Measurements from ENCODE around the gene SAMD4A.

The SAMD4A gene, protein sequence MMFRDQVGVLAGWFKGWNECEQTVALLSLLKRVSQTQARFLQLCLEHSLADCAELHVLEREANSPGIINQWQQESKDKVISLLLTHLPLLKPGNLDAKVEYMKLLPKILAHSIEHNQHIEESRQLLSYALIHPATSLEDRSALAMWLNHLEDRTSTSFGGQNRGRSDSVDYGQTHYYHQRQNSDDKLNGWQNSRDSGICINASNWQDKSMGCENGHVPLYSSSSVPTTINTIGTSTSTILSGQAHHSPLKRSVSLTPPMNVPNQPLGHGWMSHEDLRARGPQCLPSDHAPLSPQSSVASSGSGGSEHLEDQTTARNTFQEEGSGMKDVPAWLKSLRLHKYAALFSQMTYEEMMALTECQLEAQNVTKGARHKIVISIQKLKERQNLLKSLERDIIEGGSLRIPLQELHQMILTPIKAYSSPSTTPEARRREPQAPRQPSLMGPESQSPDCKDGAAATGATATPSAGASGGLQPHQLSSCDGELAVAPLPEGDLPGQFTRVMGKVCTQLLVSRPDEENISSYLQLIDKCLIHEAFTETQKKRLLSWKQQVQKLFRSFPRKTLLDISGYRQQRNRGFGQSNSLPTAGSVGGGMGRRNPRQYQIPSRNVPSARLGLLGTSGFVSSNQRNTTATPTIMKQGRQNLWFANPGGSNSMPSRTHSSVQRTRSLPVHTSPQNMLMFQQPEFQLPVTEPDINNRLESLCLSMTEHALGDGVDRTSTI

DNA sequence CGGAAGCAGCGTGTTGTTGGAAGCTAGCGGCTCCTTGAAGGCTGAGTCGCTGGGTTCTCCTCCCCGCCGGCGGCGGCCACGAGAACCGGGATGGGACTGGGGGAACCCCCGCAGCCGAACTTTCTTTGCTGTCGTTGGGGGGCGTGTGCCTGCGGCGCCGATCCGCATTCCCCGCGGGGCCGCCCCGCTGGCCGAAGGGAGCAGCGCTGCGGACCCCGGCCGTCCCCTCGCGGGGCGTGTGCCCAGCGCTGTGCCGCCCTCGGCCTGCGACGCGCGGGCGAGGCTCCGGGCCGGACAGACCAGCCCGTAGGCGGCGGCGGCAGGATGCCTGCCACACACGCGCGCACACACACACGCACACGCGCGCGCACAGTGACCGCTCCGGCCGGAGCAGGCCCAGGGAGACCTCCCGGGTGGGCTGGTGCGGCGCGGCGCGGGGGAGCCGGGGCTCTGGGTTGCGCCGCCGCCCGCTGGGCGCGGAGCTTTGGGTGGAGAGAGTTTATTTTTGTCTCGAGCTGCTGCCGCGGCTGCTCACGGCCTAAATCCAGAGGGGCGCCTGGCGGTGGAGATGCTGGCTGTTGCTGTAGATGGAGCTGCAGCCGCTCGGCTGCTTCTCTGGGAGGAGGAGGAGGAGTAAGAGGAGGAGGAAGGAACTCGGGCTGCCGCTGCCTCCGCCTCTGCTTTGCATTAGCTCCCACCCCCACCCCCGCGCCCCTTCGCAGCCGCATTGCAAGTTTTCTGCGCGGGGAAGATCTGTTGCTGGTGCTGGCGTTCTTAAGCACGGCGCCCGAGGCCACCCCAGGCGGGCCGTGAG is at the start of gene SAMD4A:
SAMD4A (plus strand) TSS at position 719 of the 814 bp plus-strand sequence. CDS start 789 bp downstream, outside the sequence.
- DNase-seq (ENCODE audit: low read depth) = peak; percentile 33

DNA sequence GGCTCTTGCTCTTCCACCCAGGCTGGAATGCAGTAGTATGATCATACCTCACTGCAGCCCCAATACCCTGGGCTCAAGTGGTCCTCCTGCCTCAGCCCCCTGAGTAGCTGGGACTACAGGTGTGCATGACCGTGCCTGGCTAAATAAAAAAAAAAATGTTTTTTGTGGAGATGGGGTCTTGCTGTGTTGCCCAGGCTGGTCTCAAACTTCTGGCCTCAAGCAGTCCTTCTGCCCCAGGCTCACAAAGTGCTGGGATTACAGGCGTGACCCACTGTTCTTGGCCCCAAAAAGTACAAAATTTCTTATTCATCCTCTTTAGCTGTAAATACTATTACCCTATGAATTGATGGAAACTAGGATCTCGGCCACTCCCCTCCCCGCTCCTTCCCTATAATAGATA is 42.5 kb upstream of the SAMD4A start:
- no peak for DNase-seq (ENCODE audit: low read depth)

DNA sequence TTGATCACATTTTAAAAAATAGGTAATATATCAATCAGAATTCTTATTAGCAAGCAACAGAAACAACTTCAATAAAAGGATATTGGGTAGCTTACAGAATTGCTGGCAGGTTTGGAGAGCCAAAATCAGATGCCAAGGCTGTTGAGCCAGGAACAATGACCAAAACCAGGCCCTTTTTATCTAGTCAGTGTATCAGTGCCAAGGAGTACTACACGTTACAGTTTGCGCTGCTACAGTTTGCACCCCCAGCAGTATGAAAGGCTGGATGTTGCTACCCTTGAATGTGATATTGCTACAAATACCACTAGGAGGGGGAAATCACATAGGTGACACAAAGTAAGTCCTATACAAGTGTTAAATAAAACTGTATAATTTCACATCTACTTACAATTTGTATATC is 38.0 kb upstream of the SAMD4A start:
- DNase-seq (ENCODE audit: low read depth) = no peak

DNA sequence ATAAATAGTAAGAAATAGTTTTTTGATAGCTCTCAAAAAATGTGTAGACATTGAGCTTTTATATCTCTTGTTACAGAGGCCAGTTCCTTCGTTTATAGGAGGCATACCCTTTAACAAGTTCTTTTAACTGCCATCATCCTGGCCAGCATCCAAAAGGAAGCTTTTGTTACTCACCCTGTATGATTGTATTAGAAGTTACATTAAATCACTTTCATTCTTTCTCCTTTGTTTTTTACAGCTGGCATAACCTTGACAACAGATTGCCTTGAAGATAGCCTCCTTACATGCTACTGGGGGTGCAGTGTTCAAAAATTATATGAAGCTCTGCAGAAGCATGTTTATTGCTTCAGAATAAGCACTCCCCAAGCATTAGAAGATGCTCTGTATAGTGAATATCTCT is 37.1 kb upstream of the SAMD4A start:
- DNase-seq (ENCODE audit: low read depth) = no peak

DNA sequence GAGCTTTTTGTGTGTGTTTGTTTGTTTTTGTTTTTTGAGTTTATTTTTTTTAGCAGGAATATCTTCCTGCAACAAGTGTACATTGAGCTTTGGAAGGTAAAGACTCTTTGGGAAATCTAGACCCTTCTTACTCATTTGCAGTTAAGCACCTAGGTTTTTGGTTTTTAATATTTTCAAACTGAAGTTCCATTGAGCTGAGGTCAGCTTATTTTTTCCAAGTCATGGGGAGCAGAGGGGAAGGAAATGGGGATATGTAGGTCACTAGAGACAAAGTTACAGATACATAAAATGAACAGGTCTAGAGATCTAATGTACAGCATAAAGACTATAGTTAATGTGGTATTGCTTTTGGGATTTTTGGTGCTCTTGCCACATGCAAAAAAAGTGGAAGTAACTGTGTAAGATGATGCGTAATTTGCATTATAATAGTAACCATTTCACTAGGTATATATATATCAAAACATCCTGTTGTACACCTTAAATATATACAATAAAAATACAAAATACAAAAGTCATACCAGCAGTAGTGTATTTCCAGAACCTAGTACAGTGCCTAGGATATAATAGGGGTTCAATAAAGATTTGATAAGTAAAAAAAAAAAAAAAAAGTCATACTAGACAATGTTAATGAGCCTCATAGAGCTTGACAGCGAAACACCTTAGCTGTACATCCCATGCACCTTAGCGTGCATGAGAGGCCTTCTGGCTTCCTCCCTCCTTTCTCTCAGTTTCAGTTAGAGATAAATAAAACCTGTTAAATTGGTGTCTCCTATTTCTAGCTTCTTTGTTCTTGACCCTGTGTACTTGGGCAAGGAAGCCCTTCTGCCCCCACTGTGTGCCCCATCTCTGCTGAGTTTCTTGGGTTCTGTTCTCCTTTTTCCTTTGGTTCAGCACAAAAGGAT is 34.6 kb upstream of the SAMD4A start:
- no peak for DNase-seq (ENCODE audit: low read depth)

DNA sequence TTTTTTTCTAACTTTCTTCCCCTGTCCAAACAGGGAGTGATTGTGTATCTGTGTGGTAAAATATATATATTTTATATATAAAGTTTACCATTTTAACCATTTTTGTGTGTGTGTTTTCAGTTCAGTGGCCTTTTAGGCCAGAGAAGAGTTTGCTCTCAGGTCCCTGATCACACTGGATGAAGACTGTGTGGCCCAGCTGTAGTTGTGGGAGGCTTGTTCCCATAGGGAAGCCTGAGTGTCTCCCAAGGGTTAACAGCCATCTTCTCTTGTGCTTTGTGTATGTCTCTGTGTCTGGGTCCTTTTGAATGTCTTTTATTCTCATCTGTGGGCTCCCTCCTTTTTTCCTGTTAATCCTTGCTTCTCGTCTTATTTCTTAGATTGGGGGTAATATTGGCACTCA is 33.8 kb upstream of the SAMD4A start:
- DNase-seq (ENCODE audit: low read depth) = no peak

DNA sequence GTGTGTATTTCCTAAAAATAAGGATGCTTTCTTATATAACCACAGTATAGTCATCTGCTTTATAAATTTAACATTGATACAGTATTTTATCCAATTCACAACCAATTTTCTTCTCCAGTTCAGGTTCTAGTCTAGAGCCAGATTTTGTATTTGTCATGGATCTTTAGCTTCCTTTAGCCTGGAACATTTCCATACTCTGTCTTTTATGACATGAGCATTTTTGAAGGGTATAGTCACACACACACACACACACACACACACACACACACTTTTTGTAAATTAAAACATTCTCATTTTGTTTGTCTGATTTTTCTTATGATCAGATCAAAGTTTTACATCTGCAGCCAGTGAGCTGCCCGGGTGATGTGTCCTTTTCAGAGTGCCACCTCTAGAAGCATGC is 31.8 kb upstream of the SAMD4A start:
- no peak for DNase-seq (ENCODE audit: low read depth)

DNA sequence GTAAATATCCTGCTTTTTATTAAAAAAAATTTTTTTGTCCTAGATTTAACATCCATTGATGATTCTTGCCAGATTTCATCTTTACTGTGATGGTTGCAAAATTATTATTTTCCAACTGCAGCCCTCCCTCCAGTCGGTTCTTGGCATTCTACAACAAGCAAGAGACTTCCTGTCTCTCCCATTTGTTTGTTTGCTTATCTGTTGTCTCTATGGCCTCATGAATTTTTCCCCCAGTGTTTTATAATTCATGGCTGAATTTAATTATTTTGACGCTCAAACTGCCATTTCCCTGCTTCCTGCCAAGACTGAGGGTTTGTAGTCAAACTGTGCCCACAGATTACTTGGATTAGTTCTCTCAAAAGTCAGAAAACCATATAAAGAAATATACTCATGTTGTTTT is 31.3 kb upstream of the SAMD4A start:
- DNase-seq (ENCODE audit: low read depth) = no peak

DNA sequence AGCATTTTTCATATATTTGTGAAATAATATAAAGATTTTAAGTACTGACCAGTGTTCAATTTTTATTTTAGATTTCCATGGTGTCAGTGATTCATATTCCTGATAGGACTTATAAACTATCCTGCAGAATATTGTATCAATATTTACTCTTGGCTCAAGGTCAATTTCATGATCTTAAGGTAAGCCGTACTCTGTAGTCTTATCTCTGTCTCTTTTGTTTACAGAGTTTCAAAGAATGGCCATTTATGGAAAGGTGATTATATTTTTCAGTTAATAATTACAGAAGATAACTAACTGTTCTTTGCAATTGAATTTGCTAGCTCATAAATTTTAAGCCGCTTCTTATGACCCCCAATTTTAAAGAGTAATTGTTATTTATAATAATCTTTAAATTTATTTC is 29.3 kb upstream of the SAMD4A start:
- no peak for DNase-seq (ENCODE audit: low read depth)

DNA sequence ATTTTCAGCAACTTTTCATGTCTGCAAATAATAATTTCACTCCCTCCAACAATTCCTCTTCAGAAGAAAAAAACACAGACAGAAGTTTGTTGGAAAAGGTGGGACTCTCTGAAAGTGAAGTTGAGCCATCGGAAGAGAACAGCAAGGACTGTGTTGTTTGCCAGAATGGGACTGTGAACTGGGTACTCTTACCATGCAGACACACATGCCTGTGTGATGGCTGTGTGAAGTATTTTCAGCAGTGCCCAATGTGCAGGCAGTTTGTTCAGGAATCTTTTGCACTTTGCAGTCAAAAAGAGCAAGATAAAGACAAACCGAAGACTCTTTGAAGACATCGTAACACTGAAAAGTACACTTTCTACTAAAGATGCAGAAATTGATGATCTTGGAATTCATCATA is 28.9 kb upstream of the SAMD4A start:
- no peak for DNase-seq (ENCODE audit: low read depth)

DNA sequence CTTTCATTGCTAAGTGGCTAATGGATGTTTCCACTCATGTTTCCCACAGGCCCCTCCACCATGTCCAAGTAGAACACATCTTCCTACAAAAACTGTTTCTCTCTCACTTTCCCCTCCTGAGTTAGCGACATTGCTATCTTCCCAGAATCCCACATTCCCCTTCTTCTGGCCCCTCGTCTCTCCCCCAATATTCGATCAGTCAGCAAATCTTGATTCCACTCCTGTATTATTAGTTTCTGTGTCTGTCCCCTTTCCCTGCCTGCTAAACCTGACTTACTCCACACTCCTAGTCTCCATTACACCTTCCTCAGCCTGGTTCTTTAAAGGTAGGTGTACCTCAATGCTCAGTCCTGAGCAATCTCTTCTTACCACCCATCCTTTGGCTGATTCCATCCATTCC is 19.3 kb upstream of the SAMD4A start:
- no peak for DNase-seq (ENCODE audit: low read depth)

DNA sequence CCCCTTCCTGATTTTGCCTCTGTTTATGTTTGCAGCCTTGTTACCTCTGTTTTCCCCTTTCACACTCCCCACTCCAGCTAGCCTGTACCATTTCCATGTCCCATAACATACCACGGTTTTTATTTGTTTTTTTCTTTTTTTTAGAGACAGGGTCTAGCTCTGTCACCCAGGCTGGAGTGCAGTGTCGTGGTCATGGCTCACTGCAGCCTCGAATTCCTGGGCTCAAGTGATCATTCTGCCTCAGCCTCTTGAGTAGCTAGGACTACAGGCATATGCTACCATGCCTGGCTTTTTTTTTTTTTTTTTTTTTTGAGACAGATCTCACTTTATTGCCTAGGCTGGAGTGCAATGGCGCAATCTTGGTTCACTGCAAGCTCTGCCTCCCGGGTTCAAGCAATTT is 18.4 kb upstream of the SAMD4A start:
- no peak for DNase-seq (ENCODE audit: low read depth)

DNA sequence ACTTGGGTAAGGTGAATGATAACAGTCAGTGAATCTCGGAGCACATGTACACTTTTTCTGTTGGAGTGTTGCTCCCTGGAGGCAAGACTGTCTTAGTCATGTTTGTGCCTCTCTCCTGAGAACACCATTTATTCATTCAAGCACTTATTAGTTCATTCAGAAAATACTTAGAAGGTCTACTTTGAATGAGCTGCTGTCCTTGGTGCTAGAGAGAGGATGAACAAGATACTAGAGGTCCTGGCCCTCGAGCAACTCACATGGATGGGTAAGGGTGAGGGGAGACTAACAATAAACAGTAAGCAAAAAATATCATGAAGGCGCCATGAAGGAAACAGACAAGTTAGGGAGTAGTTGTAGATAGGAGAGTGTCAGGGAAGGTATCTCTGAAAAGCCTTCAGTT is 17.1 kb upstream of the SAMD4A start:
- no peak for DNase-seq (ENCODE audit: low read depth)

DNA sequence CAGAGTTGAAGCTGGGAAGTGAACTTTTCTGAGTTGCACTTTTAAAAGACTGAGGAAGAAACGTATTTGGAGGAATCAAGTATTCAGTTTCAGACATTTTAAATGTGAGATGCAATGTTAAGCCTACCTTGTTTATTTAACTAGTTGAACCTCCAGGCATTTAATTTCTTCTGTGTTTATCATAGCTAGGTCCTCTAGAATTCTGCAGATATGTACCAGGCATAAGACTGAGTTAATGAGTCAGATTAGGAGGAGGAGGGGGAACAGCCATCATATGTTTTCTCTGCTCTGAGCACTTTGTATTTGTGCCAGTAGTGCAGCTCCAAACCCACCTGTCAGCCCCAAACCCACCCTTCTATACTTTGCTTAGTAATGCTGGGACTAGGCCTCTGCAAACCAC is 16.4 kb upstream of the SAMD4A start:
- DNase-seq (ENCODE audit: low read depth) = no peak

DNA sequence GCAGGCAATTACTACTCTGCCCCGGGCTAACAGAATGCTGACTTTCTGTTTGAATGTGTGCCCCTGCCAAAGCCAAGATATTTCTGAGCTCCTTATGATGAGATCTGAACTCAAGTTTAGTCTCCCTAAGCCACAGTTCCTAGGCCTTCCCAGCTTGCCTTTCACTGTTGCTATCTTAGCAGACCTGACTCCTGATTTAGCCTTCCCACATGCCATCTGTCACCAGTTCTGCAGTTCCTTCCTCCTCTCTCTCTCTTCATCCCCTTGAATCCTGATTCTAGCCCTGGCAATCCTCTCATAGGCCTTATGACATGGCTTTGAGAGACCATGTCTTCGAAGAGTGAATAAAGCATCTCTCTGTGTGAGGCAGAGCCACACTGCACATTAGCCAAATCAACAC is 12.5 kb upstream of the SAMD4A start:
- no peak for DNase-seq (ENCODE audit: low read depth)

DNA sequence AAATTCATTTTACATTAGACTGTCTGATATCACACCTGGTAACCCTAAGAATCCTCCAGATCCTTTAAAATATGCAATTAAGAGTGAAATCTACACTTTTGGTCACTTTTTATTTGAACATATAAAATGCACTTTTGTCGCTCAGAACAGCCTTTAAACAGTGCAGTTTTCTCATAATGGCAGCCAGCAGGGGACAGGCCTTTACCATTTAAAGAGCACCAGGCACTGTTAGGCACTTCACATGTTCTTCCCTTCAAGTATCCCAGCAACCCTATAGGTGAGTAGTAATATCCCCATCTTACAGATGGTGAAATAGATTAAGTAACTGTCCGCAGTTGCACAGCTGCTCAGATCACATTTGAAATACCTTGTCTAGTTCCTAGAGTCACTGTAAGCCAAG is 11.3 kb upstream of the SAMD4A start:
- DNase-seq (ENCODE audit: low read depth) = no peak

DNA sequence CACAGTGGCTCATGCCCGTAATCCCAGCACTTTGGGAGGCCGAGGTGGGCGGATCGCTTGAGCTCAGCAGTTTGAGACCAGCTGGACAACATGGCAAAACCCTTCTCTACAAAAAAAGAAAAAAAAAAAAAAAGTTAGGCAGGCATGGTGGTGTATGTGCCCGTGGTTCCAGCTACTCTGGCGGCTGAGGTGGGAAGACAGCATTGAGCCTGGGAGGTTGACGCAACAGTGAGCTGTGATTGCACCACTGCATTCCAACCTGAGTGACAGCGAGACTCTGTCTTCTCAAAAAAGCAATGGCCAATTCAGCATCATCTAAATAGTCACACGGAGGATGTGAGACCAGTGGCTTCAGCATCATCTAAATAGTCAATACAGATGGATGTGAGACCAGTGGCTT is 10.4 kb upstream of the SAMD4A start:
- no peak for DNase-seq (ENCODE audit: low read depth)

DNA sequence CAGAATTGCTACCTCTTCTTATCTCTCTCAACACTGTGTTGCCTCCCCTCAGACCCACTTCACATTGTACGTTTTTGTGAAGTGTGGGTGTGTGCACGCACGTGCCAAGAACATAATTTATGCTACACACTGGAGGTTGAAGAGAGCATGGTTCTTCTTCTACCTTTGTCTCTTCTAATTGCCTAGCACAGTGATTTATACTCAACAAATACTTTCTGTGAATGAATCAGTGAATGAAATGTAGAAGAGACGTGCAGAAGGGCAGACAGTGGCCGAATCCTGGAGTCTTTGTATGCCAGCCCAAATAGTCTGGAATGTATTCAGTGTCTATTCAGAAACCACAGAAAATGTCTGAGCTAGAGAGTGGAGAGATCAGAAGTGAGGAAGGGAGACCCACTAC is 4.6 kb upstream of the SAMD4A start:
- DNase-seq (ENCODE audit: low read depth) = no peak

DNA sequence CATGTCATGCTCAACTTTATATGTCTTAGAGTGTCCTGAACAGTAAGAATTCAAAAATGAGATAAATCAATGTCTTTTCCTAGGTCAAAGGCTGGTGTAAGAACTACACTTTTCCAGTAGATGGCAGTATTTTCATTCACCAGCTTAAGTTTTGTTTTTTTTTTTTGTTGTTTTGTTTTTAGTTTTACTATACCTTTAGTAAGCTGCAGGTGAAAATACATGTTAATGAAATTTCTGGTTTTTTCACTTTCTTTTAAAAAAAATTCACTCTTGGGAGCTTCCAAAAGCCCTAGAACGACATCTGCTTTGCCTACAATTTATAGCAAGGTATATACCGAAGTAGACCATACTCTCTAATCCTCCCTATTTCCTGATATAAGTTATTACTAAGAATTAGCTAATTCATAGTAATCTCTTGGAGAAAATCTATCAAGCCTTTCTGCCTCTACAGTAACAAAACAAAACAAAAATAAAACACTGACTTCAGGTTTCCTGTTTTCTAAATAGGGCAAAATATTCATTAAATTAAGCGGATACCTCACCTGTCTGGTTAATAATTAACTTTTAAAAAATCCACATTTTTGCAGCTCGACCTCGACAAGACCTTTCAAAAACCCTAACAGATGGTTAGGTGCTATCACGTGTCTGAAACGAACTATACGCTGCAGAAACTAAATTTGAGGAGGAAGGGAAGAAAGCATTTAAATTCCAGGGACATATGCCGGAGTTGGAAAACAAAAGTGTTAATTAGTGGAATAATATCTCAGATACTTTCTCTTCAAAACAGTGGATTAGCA is 2.7 kb upstream of the SAMD4A start:
- DNase-seq (ENCODE audit: low read depth) = no peak

DNA sequence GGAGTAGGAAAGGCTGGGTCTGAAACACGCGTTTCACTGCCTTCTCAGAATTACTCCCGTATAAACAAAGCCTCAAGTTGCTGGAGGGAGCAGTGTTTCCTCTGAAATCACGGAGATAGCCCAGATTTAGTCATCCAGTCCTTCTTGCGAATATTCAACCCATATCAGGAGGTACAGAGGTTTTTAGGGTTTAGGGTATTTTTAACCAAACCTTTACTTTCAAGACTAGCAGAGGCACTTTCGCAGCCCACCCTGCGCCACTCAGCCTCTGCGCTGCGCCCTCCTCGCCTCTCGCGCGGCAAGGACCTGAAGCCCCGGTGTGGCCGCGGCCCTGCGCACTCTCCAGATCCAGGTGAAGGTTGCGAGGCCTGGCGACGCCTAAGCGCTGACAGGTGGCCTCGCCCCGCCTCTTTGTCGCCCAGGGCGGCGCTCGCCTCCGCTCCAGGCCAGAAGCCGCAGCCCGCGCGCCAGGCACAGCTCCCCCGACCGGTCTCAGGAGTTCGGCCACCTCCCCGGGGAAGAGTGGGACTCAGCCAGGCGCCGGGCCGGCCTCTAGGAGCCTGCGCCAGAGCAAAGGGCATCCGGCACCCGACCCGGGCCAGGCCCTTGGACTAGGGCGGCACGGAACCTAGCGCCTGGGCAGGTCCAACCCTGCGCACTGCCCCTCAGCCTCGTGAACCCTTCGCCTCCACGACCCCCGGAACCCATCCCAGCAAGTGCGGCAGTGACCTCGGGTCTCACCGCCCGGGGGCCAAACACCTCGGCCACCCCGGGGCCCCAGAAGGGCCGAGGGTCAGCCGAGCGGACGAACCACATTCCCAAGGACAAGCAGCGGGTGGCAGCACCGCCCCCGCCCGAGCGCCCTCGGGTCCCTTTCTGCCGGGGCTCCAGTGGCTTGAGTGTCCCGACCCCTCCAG is 1.8 kb upstream of the SAMD4A start:
- DNase-seq (ENCODE audit: low read depth) = peak; percentile 36
